Measurements from ENCODE around the gene CNFN. TPM values are rescaled to one million over a fixed set of nuclear protein-coding genes. Genes with fewer than 3 reads are reported as not detected.

The CNFN gene
- total and polyA plus RNA-seq, 10 of the 15 experiments (the other 5 are each of a cell fraction or from before 2014, with no cell fraction given), result 0.60 TPM; not detected in 9

- no peak for TF ChIP-seq DPF2 (IDR thresholded peaks at IDR 0.05)
- TF ChIP-seq BHLHE40 (IDR thresholded peaks at IDR 0.05; ENCODE audit: borderline replicate concordance in 1 of 2, low read depth in 2 of 2, low read length in 1 of 2), result no peak
- TF ChIP-seq BACH1 (IDR thresholded peaks at IDR 0.05; ENCODE audit: borderline replicate concordance), result no peak
- no peak for TF ChIP-seq SMAD5 (IDR thresholded peaks at IDR 0.05; ENCODE audit: low read depth)
- no peak for TF ChIP-seq TCF3 (IDR thresholded peaks at IDR 0.05; ENCODE audit: borderline replicate concordance, insufficient read depth, low read depth, low read length)
- no peak for TF ChIP-seq BCL11A (IDR thresholded peaks at IDR 0.05; ENCODE audit: low read depth, low read length)
- no peak for TF ChIP-seq CHD4 (IDR thresholded peaks at IDR 0.05)
- no peak for TF ChIP-seq USF1 (IDR thresholded peaks at IDR 0.05; ENCODE audit: borderline replicate concordance, extremely low read length, insufficient read depth, low read depth, low read length)
- TF ChIP-seq SREBF2 (IDR thresholded peaks at IDR 0.05; ENCODE audit: low read length), result no peak
- TF ChIP-seq KLF5 (IDR thresholded peaks at IDR 0.05; ENCODE audit: partially characterized antibody), result no peak
- no peak for TF ChIP-seq ATF3 (IDR thresholded peaks at IDR 0.05; ENCODE audit: borderline replicate concordance, extremely low read depth, low read depth, low read length)
Observed at GRCh38 chr19:42431486-42431885, 41.4 kb upstream of the CNFN start (continued).

- POLR2A ChIA-PET, result no interaction called here
- Histone ChIP-seq H3K4me3 (no peak overlapping the region), H3K79me2 (ENCODE audit: control insufficient read depth, insufficient read depth, low read length) (no peaks in the 10 kb centered on the region), H4K20me1 (ENCODE audit: control insufficient read depth, insufficient read depth) (no peaks in the 10 kb centered on the region), H3K36me3 (ENCODE audit: control insufficient read depth in 2 of 2, insufficient read depth in 2 of 2, low read length in 1 of 2) (no peaks in the 10 kb centered on the region), H3K9ac (ENCODE audit: control insufficient read depth, insufficient read depth, low read length) (no peak overlapping the region), H3K27ac (ENCODE audit: control insufficient read depth, insufficient read depth) (no peak overlapping the region), H3K4me2 (ENCODE audit: control insufficient read depth, insufficient read depth) (no peak overlapping the region), H3K27me3 (replicated peaks in 1 of 2; ENCODE audit: control insufficient read depth in 2 of 2, insufficient read depth in 2 of 2, low read length in 1 of 2) (no peaks in the 10 kb centered on the region), H3K4me1 (ENCODE audit: control insufficient read depth, insufficient read depth, low read length) (no peaks in the 10 kb centered on the region; the same call in 1 of the 2 replicates), H2AFZ (ENCODE audit: control insufficient read depth, low read depth, low read length) (no peak overlapping the region), H3K9me3 (replicated peaks; ENCODE audit: control insufficient read depth, insufficient read depth, low read length) (no peaks in the 10 kb centered on the region)
- 68% methylated on average over 3 of the region's 3 CpGs for WGBS (ENCODE audit: insufficient coverage, insufficient replicate concordance, low lambda C conversion rate, missing lambda C conversion rate)
- DNase-seq (ENCODE audit: low read depth, low spot score) (no peak), FAIRE-seq (no peak), ATAC-seq (no peak)
- CTCF ChIA-PET, result interaction anchor here (1.0 to 1.8 kb wide), 2 partner anchors 9 to 10 kb away, joined by 4 to 9 read pairs; no protein-coding TSS in a partner anchor
- SMC1A ChIA-PET (ENCODE audit: uncharacterized antibody, unreplicated experiment), result no interaction called here
- BruUV-seq (replicated peaks), result no TSS peak
- RAD21 ChIA-PET (ENCODE audit: unreplicated experiment), result no interaction called here
- in situ Hi-C loops (cut with MboI) (no loop called here), intact Hi-C loops (cut with micrococcal nuclease; ENCODE audit: unreplicated experiment) (no loop called here)
- TF ChIP-seq POLR2AphosphoS2 (IDR thresholded peaks at IDR 0.05; ENCODE audit: low read depth, low read length), result no peak
- TF ChIP-seq NFYB (IDR thresholded peaks at IDR 0.05; ENCODE audit: insufficient read depth, low read depth, low read length), result no peak
- TF ChIP-seq USF1 (IDR thresholded peaks at IDR 0.05; ENCODE audit: borderline replicate concordance, extremely low read length, insufficient read depth, low read depth, low read length), result no peak
- TF ChIP-seq REST (IDR thresholded peaks at IDR 0.05; ENCODE audit: low read depth, low read length), result no peak
- no peak for TF ChIP-seq GABPA (IDR thresholded peaks at IDR 0.05; ENCODE audit: low read depth)
- no peak for TF ChIP-seq RAD21 (IDR thresholded peaks at IDR 0.05; ENCODE audit: insufficient read depth, low read depth, low read length)
- TF ChIP-seq SMAD5 (IDR thresholded peaks at IDR 0.05; ENCODE audit: low read depth), result no peak
- TF ChIP-seq RCOR1 (conservative IDR thresholded peaks at IDR 0.05; ENCODE audit: low read depth, low read length), result no peak
- TF ChIP-seq EGR1 (IDR thresholded peaks at IDR 0.05; ENCODE audit: borderline replicate concordance in 1 of 2, low read depth in 2 of 2, low read length in 2 of 2), result no peak
- no peak for TF ChIP-seq SREBF2 (IDR thresholded peaks at IDR 0.05; ENCODE audit: low read length)
- TF ChIP-seq RBBP5 (conservative IDR thresholded peaks at IDR 0.05), result no peak
Observed at GRCh38 chr19:42428676-42429075, 38.6 kb upstream of the CNFN start.

Data from GM12878 (cell line).